Keratinocyte (primary cell): ENCODE results near the gene BMPR1B. TPM values are rescaled to one million over a fixed set of nuclear protein-coding genes. Genes with fewer than 3 reads are reported as not detected.

Source experiments
- DNase-seq: peaks from one replicate; pipeline ENCODE4 v3.0.0-alpha.2; 2011; ENCODE audit warnings: low read depth, missing footprints, low spot score
- FAIRE-seq: peaks from 2 replicates; lab custom pipeline; 2011; peaks lifted over from hg19 to GRCh38; lab: Jason Lieb, UNC
- H2AFZ ChIP-seq: 2 replicates; pipeline ENCODE4 v1.6.0; 2012; ENCODE audit warnings: low read length, control low read depth, inconsistent platforms; ENCODE audit not compliant: control insufficient read depth
- H3K27ac ChIP-seq: 2 replicates; pipeline ENCODE4 v1.5.1; 2011; ENCODE audit warnings: low read length; ENCODE audit not compliant: control insufficient read depth, insufficient read depth
- H3K27me3 ChIP-seq: 3 replicates; pipeline ENCODE4 v1.6.0; 2011; ENCODE audit warnings: low read length; ENCODE audit not compliant: control insufficient read depth, insufficient read depth; ENCODE audit errors: extremely low read depth
- H3K36me3 ChIP-seq, 2 experiments: 2 replicates in 1 of 2; 3 replicates in 1 of 2; pipeline ENCODE4 v1.5.1; 2011; ENCODE audit warnings: low read length in 2 of 2, mild to moderate bottlenecking in 1 of 2; ENCODE audit not compliant: control insufficient read depth in 2 of 2, insufficient read depth in 2 of 2; ENCODE audit errors: extremely low read depth in 1 of 2
- H3K4me1 ChIP-seq: 3 replicates; pipeline ENCODE4 v1.5.1; 2011; ENCODE audit warnings: low read length; ENCODE audit not compliant: control insufficient read depth, insufficient read depth; ENCODE audit errors: extremely low read depth
- H3K4me2 ChIP-seq: 3 replicates; pipeline ENCODE4 v1.6.0; 2011; ENCODE audit warnings: low read depth, low read length; ENCODE audit not compliant: control insufficient read depth, insufficient read depth; ENCODE audit errors: extremely low read depth
- H3K4me3 ChIP-seq, 3 experiments: fragments of 200-600 bp in 1 of 3; sonication (generic) in 1 of 3; 2 replicates in 2 of 3; 3 replicates in 1 of 3; pipeline ENCODE4 v1.5.1; 2011 to 2016; ENCODE audit warnings: low read length in 3 of 3, mild to moderate bottlenecking in 3 of 3, control low read depth in 2 of 3, inconsistent platforms in 1 of 3, low read depth in 1 of 3, mixed read lengths in 1 of 3, mixed run types in 1 of 3, moderate library complexity in 1 of 3; ENCODE audit not compliant: control insufficient read depth in 2 of 3, insufficient read depth in 2 of 3; ENCODE audit errors: extremely low read depth in 1 of 3
- H3K79me2 ChIP-seq: 2 replicates; pipeline ENCODE4 v1.6.0; 2012; ENCODE audit warnings: low read length; ENCODE audit not compliant: control insufficient read depth, insufficient read depth
- H3K9ac ChIP-seq: 3 replicates; pipeline ENCODE4 v1.6.0; 2011; ENCODE audit warnings: low read length; ENCODE audit not compliant: control insufficient read depth, insufficient read depth; ENCODE audit errors: extremely low read depth
- H3K9me1 ChIP-seq: 3 replicates; pipeline ENCODE4 v1.6.0; 2011; ENCODE audit warnings: low read length; ENCODE audit not compliant: control insufficient read depth, insufficient read depth; ENCODE audit errors: extremely low read depth
- H3K9me3 ChIP-seq: 2 replicates; pipeline ENCODE4 v1.5.1; 2012; ENCODE audit warnings: low read depth, low read length; ENCODE audit not compliant: control insufficient read depth
- H4K20me1 ChIP-seq: 3 replicates; pipeline ENCODE4 v1.6.0; 2011; ENCODE audit warnings: low read length; ENCODE audit not compliant: control insufficient read depth, insufficient read depth; ENCODE audit errors: extremely low read depth
- EZH2 ChIP-seq: IDR thresholded peaks from one replicate; pipeline ENCODE4 v1.6.1; 2012; ENCODE audit warnings: inconsistent platforms, mild to moderate bottlenecking, low read length, moderate library complexity
- dilution Hi-C: fragments of 300-500 bp; cut with MboI; formaldehyde crosslinking; loops from one replicate; pipeline ENCODE4 v1.7.0; 2020; ENCODE audit warnings: low sequenced_read_pairs; ENCODE audit not compliant: extremely low pct_ligation_motif_present
- polyA plus RNA-seq, 5 experiments: library from polyadenylated mRNA; depleted of rRNA in 3 of 5; stranded (reverse) in 3 of 5; stranded (forward) in 1 of 5; unstranded in 1 of 5; fragments of >200 nt; gene quantifications; 1 replicate in 1 of 5; 2 replicates in 3 of 5; 3 replicates in 1 of 5; pipeline versions ENCODE4 v1.2.1 to v1.2.3, GENCODE V29; 2011 to 2012; ENCODE audit warnings: missing spikeins in 2 of 5, low read depth in 1 of 5, low replicate concordance in 1 of 5
- TF ChIP-seq, protein P1 (sequence below), 3 experiments: IDR thresholded peaks in 1 of 3; conservative IDR thresholded peaks in 1 of 3; optimal IDR thresholded peaks in 1 of 3; 2 replicates in 2 of 3; 3 replicates in 1 of 3; pipeline versions ENCODE3 to v1.5.1; 2011; ENCODE audit warnings: low read length in 3 of 3, mild to moderate bottlenecking in 3 of 3, moderate library complexity in 2 of 3, control low read depth in 1 of 3, inconsistent platforms in 1 of 3; ENCODE audit not compliant: insufficient read depth in 2 of 3; ENCODE audit errors: extremely low read depth in 1 of 3

BMPR1B gene
- polyA plus RNA-seq, 1 donor (not counting 4 experiments of a cell fraction or from before 2014, with no cell fraction given) = 0.89 TPM

DNA sequence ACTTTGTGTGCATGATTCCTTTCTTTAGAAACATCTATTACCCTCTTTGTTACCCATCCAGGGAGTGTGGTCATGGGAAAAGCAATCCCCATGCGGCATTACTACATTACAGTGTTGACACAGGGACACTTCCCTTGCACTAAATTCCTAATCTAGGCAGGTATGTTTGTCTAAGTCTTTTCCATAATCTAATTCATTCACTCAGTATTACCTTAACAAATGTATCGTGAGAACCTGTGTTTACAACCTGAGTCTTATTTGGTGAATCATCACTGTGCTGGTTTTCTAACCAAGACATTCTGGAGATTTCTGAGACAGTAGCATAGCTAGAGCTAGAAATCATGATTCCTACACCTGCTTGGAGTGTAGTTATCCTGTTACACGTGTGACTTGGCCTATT lies 326.8 kb downstream of the BMPR1B start:
- Histone ChIP-seq H3K27ac (no peak overlapping the region), H3K79me2 (no peaks in the 10 kb centered on the region), H3K27me3 (no peaks in the 10 kb centered on the region), H3K9ac (no peak overlapping the region), H2AFZ (no peak overlapping the region), H3K4me2 (no peak overlapping the region), H4K20me1 (no peaks in the 10 kb centered on the region), H3K9me1 (no peaks in the 10 kb centered on the region), H3K36me3 (no peaks in the 10 kb centered on the region), H3K9me3 (no peaks in the 10 kb centered on the region), H3K4me1 (peaks cover 19% of the 10 kb centered on the region), H3K4me3 (no peak overlapping the region)
- TF ChIP-seq, protein P1, sequence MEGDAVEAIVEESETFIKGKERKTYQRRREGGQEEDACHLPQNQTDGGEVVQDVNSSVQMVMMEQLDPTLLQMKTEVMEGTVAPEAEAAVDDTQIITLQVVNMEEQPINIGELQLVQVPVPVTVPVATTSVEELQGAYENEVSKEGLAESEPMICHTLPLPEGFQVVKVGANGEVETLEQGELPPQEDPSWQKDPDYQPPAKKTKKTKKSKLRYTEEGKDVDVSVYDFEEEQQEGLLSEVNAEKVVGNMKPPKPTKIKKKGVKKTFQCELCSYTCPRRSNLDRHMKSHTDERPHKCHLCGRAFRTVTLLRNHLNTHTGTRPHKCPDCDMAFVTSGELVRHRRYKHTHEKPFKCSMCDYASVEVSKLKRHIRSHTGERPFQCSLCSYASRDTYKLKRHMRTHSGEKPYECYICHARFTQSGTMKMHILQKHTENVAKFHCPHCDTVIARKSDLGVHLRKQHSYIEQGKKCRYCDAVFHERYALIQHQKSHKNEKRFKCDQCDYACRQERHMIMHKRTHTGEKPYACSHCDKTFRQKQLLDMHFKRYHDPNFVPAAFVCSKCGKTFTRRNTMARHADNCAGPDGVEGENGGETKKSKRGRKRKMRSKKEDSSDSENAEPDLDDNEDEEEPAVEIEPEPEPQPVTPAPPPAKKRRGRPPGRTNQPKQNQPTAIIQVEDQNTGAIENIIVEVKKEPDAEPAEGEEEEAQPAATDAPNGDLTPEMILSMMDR (optimal IDR thresholded peaks at IDR 0.05 in 1 of 3, IDR thresholded peaks at IDR 0.05 in 1 of 3, conservative IDR thresholded peaks at IDR 0.05 in 1 of 3; ENCODE audit: extremely low read depth in 1 of 3, insufficient read depth in 2 of 3, low read length in 3 of 3) = no peak
- TF ChIP-seq EZH2 = no peak
- DNase-seq = no peak
- dilution Hi-C loops = no loop called here
- FAIRE-seq = no peak

DNA sequence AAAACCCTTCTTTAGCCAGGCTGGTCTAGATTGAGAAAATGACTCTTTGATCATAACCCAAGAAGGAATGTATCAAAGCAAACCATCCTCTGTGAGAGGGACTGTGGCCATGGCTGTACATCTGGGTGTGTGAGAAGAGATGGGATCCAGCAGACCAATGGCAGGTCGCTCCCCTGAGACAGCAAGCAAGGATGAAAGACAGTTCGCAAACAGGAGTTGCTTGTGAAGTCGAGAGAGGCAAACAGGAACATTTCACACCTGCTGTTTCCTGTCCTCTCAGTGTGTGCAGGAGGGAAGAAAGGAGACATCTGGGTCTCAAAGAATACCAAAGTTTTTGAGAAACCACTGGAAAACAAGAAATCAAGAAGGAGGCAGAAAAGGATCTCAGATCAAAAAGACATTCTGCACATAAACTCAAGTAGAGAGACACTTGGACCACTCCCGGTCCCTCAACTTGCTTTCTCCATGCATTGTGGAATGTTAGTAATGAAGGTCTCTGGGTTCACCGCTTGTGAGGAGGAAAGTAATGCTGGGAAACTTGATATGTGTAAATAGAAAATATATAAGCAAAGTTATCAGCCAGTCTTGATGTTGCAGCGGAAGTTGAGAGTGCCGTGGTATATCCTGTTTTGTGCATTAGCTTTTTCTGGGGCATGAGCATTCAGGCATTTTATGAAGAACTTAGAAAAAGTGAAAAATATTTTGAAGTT lies 327.5 kb downstream of the BMPR1B start:
- no peaks in the 10 kb centered on the region for H3K9me1 ChIP-seq
- H3K9ac ChIP-seq = no peak overlapping the region
- DNase-seq = no peak
- H2AFZ ChIP-seq = no peak overlapping the region
- no peak overlapping the region for H3K27ac ChIP-seq
- peaks cover 19% of the 10 kb centered on the region for H3K4me1 ChIP-seq
- TF ChIP-seq, protein P1 (optimal IDR thresholded peaks at IDR 0.05 in 1 of 3, IDR thresholded peaks at IDR 0.05 in 1 of 3, conservative IDR thresholded peaks at IDR 0.05 in 1 of 3; ENCODE audit: extremely low read depth in 1 of 3, insufficient read depth in 2 of 3, low read length in 3 of 3) = no peak
- no peak for TF ChIP-seq EZH2
- peak; percentile 29 for FAIRE-seq
- H4K20me1 ChIP-seq = no peaks in the 10 kb centered on the region
- dilution Hi-C loops = no loop called here
- H3K36me3 ChIP-seq = no peaks in the 10 kb centered on the region
- no peaks in the 10 kb centered on the region for H3K79me2 ChIP-seq
- H3K4me3 ChIP-seq = no peak overlapping the region
- no peaks in the 10 kb centered on the region for H3K9me3 ChIP-seq
- H3K4me2 ChIP-seq = no peak overlapping the region
- H3K27me3 ChIP-seq = no peaks in the 10 kb centered on the region
